Lower leg skin (tissue), 4 donors: ENCODE measurements around the gene FKBP1B. TPM values are rescaled to one million over a fixed set of nuclear protein-coding genes. Genes with fewer than 3 reads are reported as not detected.

ENCODE experiments used
- DNase-seq, 2 donors: peaks; one replicate each; pipeline ENCODE4 v3.0.0-alpha.2; 2019; ENCODE audit warnings: low spot score in 2 of 2
- H3K4me3 ChIP-seq: fragments of 200-600 bp; sonication (generic); 2 replicates; pipeline ENCODE4 v1.5.1; 2017; ENCODE audit warnings: mild to moderate bottlenecking, low read depth; ENCODE audit not compliant: poor library complexity, severe bottlenecking
- CTCF ChIP-seq, 3 donors: fragments of 450-650 bp; IDR thresholded peaks; one replicate each; pipeline ENCODE4 v1.5.1; 2016; ENCODE audit warnings: antibody characterized with exemption in 3 of 3, mild to moderate bottlenecking in 3 of 3, moderate library complexity in 2 of 3
- POLR2A ChIP-seq, 2 donors: fragments of 450-650 bp; IDR thresholded peaks; one replicate each; pipeline ENCODE4 v1.6.1; 2016 to 2017; ENCODE audit warnings: antibody characterized with exemption in 2 of 2, mild to moderate bottlenecking in 1 of 2, moderate library complexity in 1 of 2
- WGBS, 2 donors: methylation state at CpG; one replicate each; pipeline ENCODE4 v1.1.5; 2018; 5-methylcytosine and 5-hydroxymethylcytosine counted together
- intact Hi-C: fragments of 100-400 bp; cut with DNase I; formaldehyde crosslinking; loops from one replicate; pipeline ENCODE4 v1.15.0; 2023; ENCODE audit warnings: low total_unique reads
- total RNA-seq, 4 donors: library from RNA; depleted of rRNA; stranded (reverse); fragments of >200 nt; gene quantifications; one replicate each; pipeline ENCODE4 v1.1.0, GENCODE V29; 2016

FKBP1B gene
- total RNA-seq, 4 donors from 2014 or later, result 7.2 to 11.8 (median 9.5) TPM

DNA sequence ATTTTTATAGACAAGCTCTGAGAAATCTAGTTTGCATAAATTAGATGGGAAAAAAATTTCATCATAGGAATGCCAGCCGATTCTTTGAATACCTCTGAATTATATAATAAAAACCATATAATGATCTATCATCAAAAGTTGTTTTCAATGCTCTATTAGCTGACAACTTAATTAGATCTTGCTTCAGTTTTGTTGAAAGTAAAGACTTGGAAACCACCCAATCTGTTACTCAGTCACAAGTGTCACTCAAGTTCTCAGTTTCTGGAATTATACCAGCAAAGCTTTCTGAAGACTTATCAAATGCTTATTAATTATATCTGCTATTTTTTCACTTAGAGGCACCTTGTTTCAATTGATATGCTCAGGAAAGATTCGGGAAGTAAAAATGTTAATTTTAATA lies 52.5 kb downstream of the FKBP1B start:
- H3K4me3 ChIP-seq, result no peak overlapping the region
- TF ChIP-seq CTCF (IDR thresholded peaks at IDR 0.05) (no peak), POLR2A (IDR thresholded peaks at IDR 0.05) (no peak)
- 43 to 59% methylated on average over 2 of the region's 2 CpGs for WGBS, 2 donors
- no peak for DNase-seq
- intact Hi-C loops, result no loop called here

DNA sequence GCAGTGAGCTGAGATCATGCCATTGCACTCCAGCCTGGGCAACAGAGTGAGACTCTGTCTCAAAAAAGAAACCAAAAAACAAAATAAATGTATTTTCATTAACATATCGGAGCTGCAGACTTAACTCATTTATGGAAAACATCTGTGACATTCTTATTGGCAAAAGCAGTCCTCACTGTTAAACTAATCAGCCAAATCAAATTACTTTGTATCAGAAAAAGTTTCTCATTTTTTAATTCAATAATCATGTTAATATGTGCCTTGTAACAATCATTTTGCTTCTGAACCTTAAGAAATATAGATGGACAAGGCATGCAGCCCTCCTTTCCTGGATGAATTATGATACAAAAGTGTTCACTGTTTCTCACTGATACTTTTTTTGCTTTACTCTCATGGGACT lies 53.1 kb downstream of the FKBP1B start:
- WGBS, 2 donors, result 71 to 85% methylated on average over 1 of the region's 1 CpG
- DNase-seq, result no peak
- no peak for TF ChIP-seq CTCF (IDR thresholded peaks at IDR 0.05)
- no peak for TF ChIP-seq POLR2A (IDR thresholded peaks at IDR 0.05)
- H3K4me3 ChIP-seq, result no peak overlapping the region
- intact Hi-C loops, result no loop called here

GRCh38 chr2:24104110-24104650 lies 54.6 kb downstream of the FKBP1B start:
- TF ChIP-seq CTCF (IDR thresholded peaks at IDR 0.05) (no peak), POLR2A (IDR thresholded peaks at IDR 0.05) (no peak)
- H3K4me3 ChIP-seq, result no peak overlapping the region
- no peak for DNase-seq
- 88 to 99% methylated on average over 8 of the region's 8 CpGs for WGBS, 2 donors
- intact Hi-C loops, result no loop called here

GRCh38 chr2:24104906-24105305 lies 55.4 kb downstream of the FKBP1B start:
- TF ChIP-seq POLR2A (IDR thresholded peaks at IDR 0.05) (no peak), CTCF (IDR thresholded peaks at IDR 0.05) (no peak)
- no peak for DNase-seq
- H3K4me3 ChIP-seq, result no peak overlapping the region
- intact Hi-C loops, result no loop called here
- 64 to 69% methylated on average over 4 of the region's 4 CpGs for WGBS, 2 donors

GRCh38 chr2:24105816-24106215 lies 56.3 kb downstream of the FKBP1B start:
- 18 to 48% methylated on average over 2 of the region's 2 CpGs for WGBS, 2 donors
- intact Hi-C loops, result no loop called here
- TF ChIP-seq CTCF (IDR thresholded peaks at IDR 0.05) (no peak), POLR2A (IDR thresholded peaks at IDR 0.05) (no peak)
- DNase-seq, result no peak
- no peak overlapping the region for H3K4me3 ChIP-seq

DNA sequence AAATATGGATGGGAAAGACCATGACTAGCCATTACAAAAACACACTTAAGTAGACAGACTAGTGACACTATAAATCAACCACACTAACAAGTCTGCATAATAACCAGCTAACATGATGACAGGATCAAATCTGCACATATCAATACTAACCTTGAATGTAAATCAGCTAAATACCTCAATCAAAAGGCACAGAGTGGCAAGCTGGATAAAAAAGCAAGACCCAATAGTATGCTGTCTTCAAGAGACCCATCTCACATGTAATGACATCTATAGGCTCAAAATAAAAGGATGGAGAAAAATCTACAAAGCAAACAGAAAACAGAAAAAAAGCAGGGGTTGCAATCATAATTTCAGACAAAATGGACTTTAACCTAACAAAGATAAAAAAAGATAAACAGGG lies 57.2 kb downstream of the FKBP1B start:
- intact Hi-C loops, result no loop called here
- H3K4me3 ChIP-seq, result no peak overlapping the region
- TF ChIP-seq POLR2A (IDR thresholded peaks at IDR 0.05) (no peak), CTCF (IDR thresholded peaks at IDR 0.05) (no peak)
- no peak for DNase-seq
